Gastroesophageal sphincter (tissue), 3 donors: ENCODE results near the gene OR12D1.
"Not testable (repeated sequence)": the region's sequence is repeated elsewhere in the genome, so short reads cannot be mapped to it uniquely, and the experiment has no call there.

Source experiments
- CTCF ChIP-seq, 4 experiments: fragments of 200-600 bp in 2 of 4; fragments of 450-650 bp in 2 of 4; sonication (generic) in 1 of 4; IDR thresholded peaks; one replicate each; pipeline ENCODE4 v1.5.1; 2017 to 2019; ENCODE audit warnings: antibody characterized with exemption in 4 of 4, mild to moderate bottlenecking in 2 of 4, moderate library complexity in 2 of 4
- EP300 ChIP-seq: sonication (generic); formaldehyde crosslinking; IDR thresholded peaks from one replicate; pipeline ENCODE4 v1.6.1; 2017; ENCODE audit warnings: antibody characterized with exemption, mild to moderate bottlenecking
- POLR2A ChIP-seq, 2 donors: fragments of 450-650 bp; IDR thresholded peaks; one replicate each; pipeline ENCODE4 v1.6.1; 2017; ENCODE audit warnings: antibody characterized with exemption in 2 of 2, mild to moderate bottlenecking in 2 of 2, moderate library complexity in 1 of 2
- POLR2AphosphoS5 ChIP-seq: sonication (generic); formaldehyde crosslinking; IDR thresholded peaks from one replicate; pipeline ENCODE4 v1.6.1; 2017; ENCODE audit warnings: antibody characterized with exemption

GRCh38 chr6:29436730-29437129 is 22.0 kb downstream of the OR12D1 start:
- TF ChIP-seq POLR2AphosphoS5; POLR2A (IDR thresholded peaks at IDR 0.05); CTCF (IDR thresholded peaks at IDR 0.05); EP300: not testable (repeated sequence)
